ENCODE data around the gene TRIM54. TPM values are rescaled to one million over a fixed set of nuclear protein-coding genes. Genes with fewer than 3 reads are reported as not detected.

Gene TRIM54
- total and polyA plus RNA-seq, 2 of the 4 experiments (the other 2 are of a cell fraction): 0.15 TPM; not detected in 1

DNA sequence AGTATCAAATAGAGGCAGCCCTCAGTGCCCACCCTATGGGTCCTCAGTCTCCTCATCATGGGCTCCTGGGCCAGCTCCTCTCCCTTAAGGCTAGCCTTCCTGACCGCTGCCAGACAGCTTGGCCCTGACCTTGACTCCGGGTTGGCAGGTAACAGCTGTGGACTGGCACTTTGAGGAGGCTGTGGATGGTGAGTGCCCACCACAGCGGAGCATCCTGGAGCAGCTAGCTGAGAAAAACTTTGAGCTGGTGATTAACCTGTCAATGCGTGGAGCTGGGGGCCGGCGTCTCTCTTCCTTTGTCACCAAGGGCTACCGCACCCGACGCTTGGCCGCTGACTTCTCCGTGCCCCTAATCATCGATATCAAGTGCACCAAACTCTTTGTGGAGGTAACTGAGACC is 46.1 kb upstream of the TRIM54 start:
- H3K9me1 ChIP-seq (ENCODE audit: insufficient read depth, low read length): no peaks in the 10 kb centered on the region; the same call in 1 of the 2 replicates
- ATAC-seq (ENCODE audit: low read depth) (no peak), DNase-seq (no peak)
- H2AK5ac ChIP-seq (ENCODE audit: low read depth, low read length): no peak overlapping the region
- H3K27ac ChIP-seq (ENCODE audit: insufficient read depth, low read length): no peak overlapping the region
- H2BK120ac ChIP-seq (ENCODE audit: low read depth, low read length): no peak overlapping the region
- no peak overlapping the region for H2AFZ ChIP-seq (replicated peaks; ENCODE audit: low read length, poor library complexity)
- TF ChIP-seq CHD1 (IDR thresholded peaks at IDR 0.05; ENCODE audit: low read depth, low read length): no peak
- no peak for TF ChIP-seq USF2 (IDR thresholded peaks at IDR 0.05; ENCODE audit: low read depth, low read length)
- TF ChIP-seq POLR2A (IDR thresholded peaks at IDR 0.05; ENCODE audit: low read depth, low read length): no peak
- TF ChIP-seq RAD21 (IDR thresholded peaks at IDR 0.05; ENCODE audit: low read length): no peak
- no peak for TF ChIP-seq NFE2L2 (IDR thresholded peaks at IDR 0.05; ENCODE audit: low read depth, low read length)
- TF ChIP-seq RFX5 (IDR thresholded peaks at IDR 0.05; ENCODE audit: low read depth, low read length): no peak
- no peak for TF ChIP-seq SMC3 (IDR thresholded peaks at IDR 0.05; ENCODE audit: low read depth, low read length)
- no peak for TF ChIP-seq MXI1 (IDR thresholded peaks at IDR 0.05; ENCODE audit: borderline replicate concordance, low read depth, low read length)
- TF ChIP-seq MAFK (IDR thresholded peaks at IDR 0.05; ENCODE audit: low read depth, low read length): no peak
- TF ChIP-seq ELK1 (IDR thresholded peaks at IDR 0.05; ENCODE audit: borderline replicate concordance, low read depth, low read length): no peak
- TF ChIP-seq RCOR1 (IDR thresholded peaks at IDR 0.05; ENCODE audit: insufficient replicate concordance, low read length): no peak
- H3K4me3 ChIP-seq (ENCODE audit: insufficient read depth, low read depth, low read length): no peak overlapping the region
- dilution Hi-C loops (cut with HindIII; ENCODE audit: low sequenced_read_pairs, unreplicated experiment) (no loop called here), intact Hi-C loops (cut with micrococcal nuclease) (no loop called here), in situ Hi-C loops (cut with MboI; ENCODE audit: low sequenced_read_pairs) (no loop called here)
- H2BK15ac ChIP-seq (ENCODE audit: low read depth, low read length): no peak overlapping the region
- ChIA-PET CTCF (no interaction called here), POLR2A (ENCODE audit: unreplicated experiment) (no interaction called here)
- H3K23ac ChIP-seq (ENCODE audit: low read depth, low read length): no peak overlapping the region
- H3K27me3 ChIP-seq (ENCODE audit: control insufficient read depth, insufficient read depth, low read length): no peaks in the 10 kb centered on the region
- H3K79me1 ChIP-seq (ENCODE audit: low read depth in 1 of 2, low read length in 2 of 2): no peaks in the 10 kb centered on the region; a peak in 1 of 4 replicates
- no TSS peak for BruUV-seq (replicated peaks)
- H3K36me3 ChIP-seq (ENCODE audit: control insufficient read depth, insufficient read depth, low read length): peaks cover 88% of the 10 kb centered on the region
- H3K4me2 ChIP-seq (ENCODE audit: low read depth, low read length): no peak overlapping the region
- H3K14ac ChIP-seq (replicated peaks; ENCODE audit: low read depth, low read length): no peak overlapping the region
- no peak overlapping the region for H4K91ac ChIP-seq (ENCODE audit: insufficient read depth, low read depth, low read length)
- no peak overlapping the region for H3K4ac ChIP-seq (ENCODE audit: low read depth, low read length)
- H2BK5ac ChIP-seq (ENCODE audit: low read depth, low read length, poor library complexity, severe bottlenecking): no peak overlapping the region
- H3K9ac ChIP-seq (ENCODE audit: low read depth, low read length): no peak overlapping the region
- H3K4me1 ChIP-seq (ENCODE audit: control insufficient read depth, insufficient read depth, low read length): no peaks in the 10 kb centered on the region
- H4K20me1 ChIP-seq (ENCODE audit: insufficient read depth, low read length): no peaks in the 10 kb centered on the region
- no peak overlapping the region for H3K18ac ChIP-seq (ENCODE audit: low read depth, low read length)
- H4K8ac ChIP-seq (ENCODE audit: low read depth in 2 of 2, low read length in 2 of 2): no peak overlapping the region
- no peak overlapping the region for H2AK9ac ChIP-seq (replicated peaks; ENCODE audit: low read depth, low read length, poor library complexity)
- WGBS, 2 experiments (ENCODE audit: extremely low coverage in 2 of 2, insufficient read length in 1 of 2): 99% methylated on average over 7 of the region's 12 CpGs; no CpG with 5 or more reads in 1 of the 2 experiments
- H3K9me3 ChIP-seq (ENCODE audit: control insufficient read depth, insufficient read depth, low read length): no peaks in the 10 kb centered on the region
- no peak overlapping the region for H3K56ac ChIP-seq (ENCODE audit: extremely low read depth, insufficient read depth, low read length)
- H2BK20ac ChIP-seq (ENCODE audit: low read depth, low read length): no peak overlapping the region
- no peak overlapping the region for H4K5ac ChIP-seq (ENCODE audit: low read depth, low read length)

All from IMR-90 (cell line).